ENCODE measurements around the gene SLC5A9. TPM values are rescaled to one million over a fixed set of nuclear protein-coding genes. Genes with fewer than 3 reads are reported as not detected.

Gene SLC5A9
- polyA plus RNA-seq, 1 donor (not counting 4 experiments of a cell fraction or from before 2014, with no cell fraction given): not detected

DNA sequence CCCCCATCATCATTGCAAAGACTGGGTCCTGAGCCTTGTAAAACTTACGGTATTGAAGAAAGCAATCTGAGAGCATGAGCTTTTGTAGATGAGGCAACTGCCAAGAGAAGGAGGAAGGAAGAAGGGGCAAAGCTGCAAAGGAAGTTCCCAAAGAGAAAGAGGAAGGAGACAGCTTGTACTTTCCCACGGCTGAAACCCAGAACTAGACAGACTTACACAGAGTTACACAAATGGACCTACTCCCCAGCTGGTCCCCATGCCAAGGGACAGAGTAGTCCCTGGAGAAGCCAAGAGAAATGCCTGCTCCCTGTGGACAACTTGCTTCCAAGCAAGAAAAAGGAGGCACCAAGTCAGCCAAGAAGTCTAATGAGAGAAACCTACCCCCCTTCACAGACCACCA, 22.6 kb downstream of the SLC5A9 start:
- dilution Hi-C loops (cut with MboI; ENCODE audit: extremely low pct_ligation_motif_present, low sequenced_read_pairs): no loop called here
- H2AFZ ChIP-seq (ENCODE audit: control insufficient read depth, low read length): no peak overlapping the region
- H3K4me3 ChIP-seq (ENCODE audit: control insufficient read depth in 2 of 3, extremely low read depth in 1 of 3, insufficient read depth in 2 of 3, low read depth in 1 of 3, low read length in 3 of 3): no peak overlapping the region
- DNase-seq (ENCODE audit: low read depth, low spot score): no peak
- H3K4me2 ChIP-seq (ENCODE audit: control insufficient read depth, extremely low read depth, insufficient read depth, low read depth, low read length): no peak overlapping the region
- no peak for FAIRE-seq
- H3K9me3 ChIP-seq (ENCODE audit: control insufficient read depth, low read depth, low read length): no peaks in the 10 kb centered on the region
- H3K36me3 ChIP-seq (ENCODE audit: control insufficient read depth in 2 of 2, extremely low read depth in 1 of 2, insufficient read depth in 2 of 2, low read length in 2 of 2): no peaks in the 10 kb centered on the region
- TF ChIP-seq, protein P1, sequence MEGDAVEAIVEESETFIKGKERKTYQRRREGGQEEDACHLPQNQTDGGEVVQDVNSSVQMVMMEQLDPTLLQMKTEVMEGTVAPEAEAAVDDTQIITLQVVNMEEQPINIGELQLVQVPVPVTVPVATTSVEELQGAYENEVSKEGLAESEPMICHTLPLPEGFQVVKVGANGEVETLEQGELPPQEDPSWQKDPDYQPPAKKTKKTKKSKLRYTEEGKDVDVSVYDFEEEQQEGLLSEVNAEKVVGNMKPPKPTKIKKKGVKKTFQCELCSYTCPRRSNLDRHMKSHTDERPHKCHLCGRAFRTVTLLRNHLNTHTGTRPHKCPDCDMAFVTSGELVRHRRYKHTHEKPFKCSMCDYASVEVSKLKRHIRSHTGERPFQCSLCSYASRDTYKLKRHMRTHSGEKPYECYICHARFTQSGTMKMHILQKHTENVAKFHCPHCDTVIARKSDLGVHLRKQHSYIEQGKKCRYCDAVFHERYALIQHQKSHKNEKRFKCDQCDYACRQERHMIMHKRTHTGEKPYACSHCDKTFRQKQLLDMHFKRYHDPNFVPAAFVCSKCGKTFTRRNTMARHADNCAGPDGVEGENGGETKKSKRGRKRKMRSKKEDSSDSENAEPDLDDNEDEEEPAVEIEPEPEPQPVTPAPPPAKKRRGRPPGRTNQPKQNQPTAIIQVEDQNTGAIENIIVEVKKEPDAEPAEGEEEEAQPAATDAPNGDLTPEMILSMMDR (optimal IDR thresholded peaks at IDR 0.05 in 1 of 3, IDR thresholded peaks at IDR 0.05 in 1 of 3, conservative IDR thresholded peaks at IDR 0.05 in 1 of 3; ENCODE audit: extremely low read depth in 1 of 3, insufficient read depth in 2 of 3, low read length in 3 of 3): no peak
- TF ChIP-seq EZH2 (IDR thresholded peaks at IDR 0.05; ENCODE audit: low read length): no peak
- H3K27me3 ChIP-seq (ENCODE audit: control insufficient read depth, extremely low read depth, insufficient read depth, low read length): no peaks in the 10 kb centered on the region
- no peaks in the 10 kb centered on the region for H3K9me1 ChIP-seq (ENCODE audit: control insufficient read depth, extremely low read depth, insufficient read depth, low read length)
- H3K4me1 ChIP-seq (ENCODE audit: control insufficient read depth, extremely low read depth, insufficient read depth, low read length): no peaks in the 10 kb centered on the region
- no peak overlapping the region for H3K27ac ChIP-seq (ENCODE audit: control insufficient read depth, insufficient read depth, low read length)
- no peak overlapping the region for H3K9ac ChIP-seq (ENCODE audit: control insufficient read depth, extremely low read depth, insufficient read depth, low read length)
- H4K20me1 ChIP-seq (ENCODE audit: control insufficient read depth, extremely low read depth, insufficient read depth, low read length): no peaks in the 10 kb centered on the region
- no peaks in the 10 kb centered on the region for H3K79me2 ChIP-seq (ENCODE audit: control insufficient read depth, insufficient read depth, low read length)

DNA sequence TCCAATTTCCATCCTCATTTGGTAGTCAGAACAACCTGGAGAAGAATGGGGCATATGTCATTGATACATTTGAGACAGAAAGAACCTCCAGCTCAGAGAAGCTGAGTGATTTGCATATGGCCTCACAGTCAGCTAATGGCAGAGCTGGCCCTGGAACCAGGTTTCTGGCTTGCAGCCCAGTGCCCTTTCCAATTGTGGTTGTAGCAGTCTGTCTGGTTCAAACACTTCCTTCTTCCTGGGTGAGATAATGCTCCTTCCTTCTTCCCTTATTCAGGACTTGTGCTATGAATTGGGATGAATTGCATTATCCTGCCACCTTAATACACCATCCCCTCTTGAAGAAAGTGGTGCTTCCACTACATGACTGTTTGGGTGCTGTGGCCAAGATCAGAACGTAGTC, 24.2 kb downstream of the SLC5A9 start:
- Histone ChIP-seq H3K9ac (ENCODE audit: control insufficient read depth, extremely low read depth, insufficient read depth, low read length) (no peak overlapping the region), H3K9me1 (ENCODE audit: control insufficient read depth, extremely low read depth, insufficient read depth, low read length) (no peaks in the 10 kb centered on the region), H3K27me3 (ENCODE audit: control insufficient read depth, extremely low read depth, insufficient read depth, low read length) (no peaks in the 10 kb centered on the region), H2AFZ (ENCODE audit: control insufficient read depth, low read length) (no peak overlapping the region), H3K36me3 (ENCODE audit: control insufficient read depth in 2 of 2, extremely low read depth in 1 of 2, insufficient read depth in 2 of 2, low read length in 2 of 2) (no peaks in the 10 kb centered on the region), H3K79me2 (ENCODE audit: control insufficient read depth, insufficient read depth, low read length) (no peaks in the 10 kb centered on the region), H3K27ac (ENCODE audit: control insufficient read depth, insufficient read depth, low read length) (no peak overlapping the region), H3K4me1 (ENCODE audit: control insufficient read depth, extremely low read depth, insufficient read depth, low read length) (no peaks in the 10 kb centered on the region), H3K9me3 (ENCODE audit: control insufficient read depth, low read depth, low read length) (no peaks in the 10 kb centered on the region), H3K4me3 (ENCODE audit: control insufficient read depth in 2 of 3, extremely low read depth in 1 of 3, insufficient read depth in 2 of 3, low read depth in 1 of 3, low read length in 3 of 3) (no peak overlapping the region), H4K20me1 (ENCODE audit: control insufficient read depth, extremely low read depth, insufficient read depth, low read length) (no peaks in the 10 kb centered on the region), H3K4me2 (ENCODE audit: control insufficient read depth, extremely low read depth, insufficient read depth, low read depth, low read length) (no peak overlapping the region)
- DNase-seq (ENCODE audit: low read depth, low spot score) (no peak), FAIRE-seq (no peak)
- TF ChIP-seq, protein P1 (optimal IDR thresholded peaks at IDR 0.05 in 1 of 3, IDR thresholded peaks at IDR 0.05 in 1 of 3, conservative IDR thresholded peaks at IDR 0.05 in 1 of 3; ENCODE audit: extremely low read depth in 1 of 3, insufficient read depth in 2 of 3, low read length in 3 of 3): no peak
- no peak for TF ChIP-seq EZH2 (IDR thresholded peaks at IDR 0.05; ENCODE audit: low read length)
- dilution Hi-C loops (cut with MboI; ENCODE audit: extremely low pct_ligation_motif_present, low sequenced_read_pairs): no loop called here
